ENCODE measurements around the gene PRR9.
"Not testable (repeated sequence)": the region's sequence is repeated elsewhere in the genome, so short reads cannot be mapped to it uniquely, and the experiment has no call there.

PRR9 gene

GRCh38 chr1:153229076-153229829, 11.9 kb downstream of the PRR9 start:
- DNase-seq (ENCODE audit: low spot score), result not testable (repeated sequence)

GRCh38 chr1:153231363-153231762, 14.0 kb downstream of the PRR9 start:
- no peak for DNase-seq (ENCODE audit: low spot score)

- DNase-seq (ENCODE audit: low spot score), result no peak
Measured at GRCh38 chr1:153231785-153232184, 14.4 kb downstream of the PRR9 start.

DNA sequence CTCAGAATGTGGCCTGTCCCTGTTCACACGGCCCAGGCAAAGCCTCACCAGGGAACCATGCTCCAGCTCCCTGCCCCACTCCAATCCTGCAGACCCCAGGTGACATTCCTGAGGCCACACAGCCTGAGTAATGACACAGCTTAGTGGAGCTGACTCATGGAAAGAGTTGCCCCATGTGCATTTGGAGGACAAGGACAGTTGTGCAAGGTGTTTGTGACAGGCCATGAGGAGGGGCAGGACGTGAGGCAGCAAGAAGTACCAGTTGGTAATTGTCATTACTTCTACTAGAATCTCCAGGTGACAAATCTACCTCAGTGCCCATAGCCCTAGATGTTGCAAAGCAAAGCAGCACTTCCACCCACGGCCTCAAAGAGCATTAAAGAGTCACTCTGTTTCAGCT, 15.2 kb downstream of the PRR9 start:
- no peak for DNase-seq (ENCODE audit: low spot score)

DNA sequence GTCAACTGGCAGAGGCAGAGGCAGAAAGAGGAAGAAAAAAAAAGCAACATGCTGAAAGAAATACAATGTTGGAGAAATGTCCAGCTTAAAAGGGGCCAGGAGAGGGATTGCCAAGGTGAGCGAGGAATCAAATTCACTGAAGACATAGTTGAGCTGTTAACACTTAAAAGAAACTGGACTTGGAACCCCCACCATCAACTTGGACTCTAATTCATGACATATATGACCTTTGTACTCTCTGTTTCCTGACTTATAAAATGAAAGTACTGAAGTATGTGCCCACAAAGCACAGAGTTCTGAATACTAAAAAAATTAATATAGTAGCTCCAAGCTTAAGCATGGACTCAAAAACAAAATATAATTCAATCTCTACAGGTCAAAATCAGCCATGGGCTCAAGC, 16.1 kb downstream of the PRR9 start:
- DNase-seq (ENCODE audit: low spot score), result no peak

GRCh38 chr1:153238527-153238926, 21.1 kb downstream of the PRR9 start:
- DNase-seq (ENCODE audit: low spot score), result no peak

DNA sequence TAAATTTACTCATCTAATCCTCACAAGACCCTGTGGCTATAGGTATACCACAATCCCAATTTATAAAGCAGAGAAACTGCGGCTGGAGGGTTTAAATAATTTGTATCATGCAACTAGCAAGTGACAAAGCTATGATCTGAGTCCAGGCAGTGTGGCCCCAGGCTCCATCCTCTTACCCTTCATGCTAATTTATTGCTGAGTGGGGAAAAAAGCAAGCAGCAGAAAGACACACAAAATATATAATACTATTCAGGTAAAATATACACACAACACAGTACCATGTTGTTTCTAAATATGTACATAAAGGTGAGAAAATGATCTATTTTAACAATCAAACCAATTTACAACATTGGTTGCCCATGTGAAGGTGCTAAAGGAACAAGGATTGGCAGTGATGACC, 24.8 kb downstream of the PRR9 start:
- no peak for DNase-seq (ENCODE audit: low spot score)

DNA sequence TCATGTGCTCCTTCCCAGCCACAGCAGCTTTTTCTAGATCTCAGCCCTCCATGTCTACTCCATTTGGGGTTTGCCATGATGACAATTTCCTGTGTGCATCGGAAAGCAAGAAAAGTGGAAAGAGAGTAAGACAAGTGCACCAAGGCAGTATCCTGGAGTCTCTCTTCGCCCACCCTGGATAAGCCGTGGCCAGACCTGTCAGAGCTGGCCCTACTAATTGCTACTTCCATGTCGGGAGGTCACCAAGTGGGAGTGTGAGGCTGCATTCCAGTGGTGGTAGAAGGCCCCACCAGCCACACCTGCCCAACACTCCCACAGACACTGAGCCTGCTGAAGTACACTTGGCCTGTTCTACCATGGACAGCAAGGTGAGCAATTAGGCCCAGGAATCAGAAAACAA, 28.1 kb downstream of the PRR9 start:
- no peak for DNase-seq (ENCODE audit: low spot score)

DNA sequence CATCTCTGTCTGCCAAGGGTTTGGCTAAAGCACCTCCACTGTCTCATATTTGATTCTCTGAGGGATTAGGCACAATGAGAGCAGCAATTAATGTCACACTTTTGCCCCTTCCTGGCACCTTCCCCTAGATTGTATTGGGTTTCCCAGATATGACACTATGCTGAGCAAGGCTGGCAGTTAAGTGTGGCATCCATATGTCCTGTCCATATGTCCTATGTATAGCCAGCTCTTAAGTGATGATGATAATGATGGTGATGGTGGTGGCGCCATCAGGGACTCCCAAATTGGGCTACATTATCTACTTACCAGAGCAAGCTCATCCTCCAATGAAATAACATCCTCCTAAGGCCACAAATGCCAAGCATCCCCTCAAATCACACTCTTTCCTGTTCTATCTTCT, 28.6 kb downstream of the PRR9 start:
- no peak for DNase-seq (ENCODE audit: low spot score)

DNA sequence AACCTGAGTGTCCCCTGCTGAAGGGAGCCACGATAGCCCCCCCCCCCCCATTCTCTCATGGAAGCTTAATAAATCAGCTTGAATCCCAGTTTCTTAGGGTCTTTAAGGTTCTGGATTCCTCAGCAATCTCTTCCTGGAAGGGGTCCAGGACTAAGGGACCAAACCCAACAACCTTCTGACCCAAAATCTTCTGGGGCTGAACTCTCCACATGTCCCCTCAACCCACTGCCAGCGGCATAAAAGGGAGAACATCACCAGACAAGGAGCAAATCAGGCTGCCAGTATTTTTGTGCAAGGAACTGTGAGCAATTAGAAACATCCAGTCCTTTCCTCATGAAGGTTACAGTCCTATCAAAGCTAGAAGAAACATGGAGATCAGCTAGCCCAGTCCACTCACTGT, 29.4 kb downstream of the PRR9 start:
- no peak for DNase-seq (ENCODE audit: low spot score)

- DNase-seq (ENCODE audit: low spot score), result no peak
Measured at GRCh38 chr1:153248176-153248879, 30.9 kb downstream of the PRR9 start.

DNA sequence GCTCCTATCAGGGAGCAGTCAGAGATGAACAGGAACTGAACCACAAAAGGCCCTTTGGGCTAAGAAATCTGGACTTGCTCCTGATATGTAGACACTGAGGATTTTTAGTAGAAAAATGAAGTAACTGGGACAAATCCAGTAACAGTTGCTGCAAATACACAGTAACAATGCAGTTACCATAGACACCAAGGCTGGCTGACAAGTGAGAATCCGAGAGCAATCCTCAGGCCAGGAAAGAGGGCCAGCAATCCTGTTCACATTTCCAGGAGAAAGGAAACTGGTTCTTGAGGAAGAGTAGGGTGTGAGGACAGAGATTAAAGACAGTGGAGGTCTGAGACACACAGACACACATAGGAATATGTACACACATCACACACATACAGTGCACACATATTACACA, 32.8 kb downstream of the PRR9 start:
- no peak for DNase-seq (ENCODE audit: low spot score)

GRCh38 chr1:153251087-153251486, 33.7 kb downstream of the PRR9 start:
- DNase-seq (ENCODE audit: low spot score), result no peak

DNA sequence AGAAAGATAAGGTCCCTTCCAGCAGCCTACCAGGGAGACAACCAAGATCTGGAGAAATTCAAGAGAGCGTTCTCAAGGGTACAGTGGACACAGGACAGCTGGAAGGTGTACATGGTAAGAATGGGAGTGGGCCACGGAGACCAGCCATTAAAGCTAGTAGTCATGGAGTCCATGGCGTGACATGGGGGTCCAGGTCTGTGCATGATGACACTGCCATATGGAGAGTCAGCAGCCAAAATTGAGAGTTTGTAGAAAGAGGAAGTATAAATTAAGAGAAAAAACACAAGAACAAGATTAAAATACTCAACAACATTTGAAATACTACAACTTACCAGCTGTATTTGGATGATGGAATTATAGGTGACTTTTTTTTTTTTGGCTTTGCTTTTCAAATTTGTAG, 34.2 kb downstream of the PRR9 start:
- no peak for DNase-seq (ENCODE audit: low spot score)

DNA sequence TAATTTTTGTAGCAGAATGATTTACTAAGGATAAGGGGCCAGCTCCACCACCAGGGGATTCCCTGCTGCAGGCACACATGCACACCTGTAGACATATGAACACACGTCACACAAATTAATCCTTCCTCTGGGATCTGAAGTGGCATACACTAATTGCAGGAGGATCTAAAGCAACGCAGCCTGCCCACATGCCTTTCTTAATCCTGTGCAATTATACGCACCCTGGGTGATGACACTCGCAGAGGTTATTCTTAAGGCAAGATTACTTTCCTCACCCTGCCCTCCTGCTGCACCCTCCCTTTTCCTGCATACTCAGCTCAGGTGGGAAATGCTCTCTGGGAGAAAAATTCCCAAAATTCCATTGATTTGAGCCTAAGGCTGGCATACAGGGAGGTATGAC, 34.6 kb downstream of the PRR9 start:
- DNase-seq (ENCODE audit: low spot score), result no peak

DNA sequence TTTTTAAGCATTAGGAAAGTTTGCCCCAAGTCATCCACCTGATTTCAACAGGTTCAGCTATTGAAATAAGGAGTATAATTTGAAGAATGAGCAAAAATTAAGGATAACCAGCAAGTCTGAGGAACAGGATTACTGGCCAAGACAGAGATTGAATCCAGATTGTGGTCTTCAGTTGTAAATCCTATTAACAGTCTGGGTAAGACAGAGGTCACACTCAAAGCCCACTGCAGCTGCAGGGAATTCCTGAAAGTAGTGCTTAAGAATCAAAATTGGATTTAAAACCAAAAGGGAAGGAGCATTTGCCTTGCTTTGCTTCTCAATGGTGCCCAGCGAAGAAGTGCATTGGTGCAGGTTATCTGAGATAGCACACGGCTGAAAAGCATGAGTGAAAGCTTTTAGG, 35.7 kb downstream of the PRR9 start:
- DNase-seq (ENCODE audit: low spot score), result no peak

DNA sequence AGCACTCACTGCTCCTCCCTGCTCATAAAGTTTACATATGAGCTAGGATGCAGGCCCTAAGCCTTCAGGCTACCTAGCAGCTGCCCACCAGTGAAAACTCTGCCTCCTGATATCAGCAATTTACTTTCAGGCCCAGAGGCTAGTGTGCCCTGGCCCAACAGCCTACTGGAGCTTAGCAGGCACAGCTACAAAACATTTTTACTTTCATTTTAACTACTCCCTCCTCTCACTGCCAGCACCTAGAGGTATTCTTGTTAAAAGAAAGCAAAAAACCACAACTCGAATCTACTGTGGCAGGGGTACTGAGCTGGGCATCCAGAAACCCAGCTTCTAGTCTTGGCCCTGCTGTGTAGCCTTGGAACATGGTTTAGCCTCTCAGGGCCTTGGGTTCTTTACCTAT, 36.3 kb downstream of the PRR9 start:
- DNase-seq (ENCODE audit: low spot score), result no peak

DNA sequence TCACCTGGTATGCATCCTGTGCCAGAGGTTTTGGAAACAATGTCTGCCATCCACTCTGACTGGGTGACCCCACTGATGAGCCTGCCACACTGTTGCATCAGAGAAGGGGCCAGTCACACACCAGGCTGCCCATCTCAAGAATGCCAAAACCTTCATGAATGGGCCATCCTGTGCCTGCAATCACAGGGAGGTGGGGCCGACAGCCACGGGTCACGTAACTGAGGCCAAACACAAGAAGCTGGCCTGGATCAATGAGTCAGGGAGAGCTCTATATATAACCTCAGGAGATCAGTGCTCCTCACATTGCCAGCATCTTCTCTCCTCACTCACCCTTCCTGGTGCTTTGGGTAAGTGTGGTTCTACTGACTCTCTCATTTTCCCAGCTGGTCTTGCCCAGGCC, 42.0 kb downstream of the PRR9 start, which contains the start of gene LORICRIN:
TSS of gene LORICRIN (plus strand) at position 301 of the 400 bp plus-strand sequence. CDS start 1,263 bp downstream, outside the sequence.
- no peak for DNase-seq (ENCODE audit: low spot score)

DNA sequence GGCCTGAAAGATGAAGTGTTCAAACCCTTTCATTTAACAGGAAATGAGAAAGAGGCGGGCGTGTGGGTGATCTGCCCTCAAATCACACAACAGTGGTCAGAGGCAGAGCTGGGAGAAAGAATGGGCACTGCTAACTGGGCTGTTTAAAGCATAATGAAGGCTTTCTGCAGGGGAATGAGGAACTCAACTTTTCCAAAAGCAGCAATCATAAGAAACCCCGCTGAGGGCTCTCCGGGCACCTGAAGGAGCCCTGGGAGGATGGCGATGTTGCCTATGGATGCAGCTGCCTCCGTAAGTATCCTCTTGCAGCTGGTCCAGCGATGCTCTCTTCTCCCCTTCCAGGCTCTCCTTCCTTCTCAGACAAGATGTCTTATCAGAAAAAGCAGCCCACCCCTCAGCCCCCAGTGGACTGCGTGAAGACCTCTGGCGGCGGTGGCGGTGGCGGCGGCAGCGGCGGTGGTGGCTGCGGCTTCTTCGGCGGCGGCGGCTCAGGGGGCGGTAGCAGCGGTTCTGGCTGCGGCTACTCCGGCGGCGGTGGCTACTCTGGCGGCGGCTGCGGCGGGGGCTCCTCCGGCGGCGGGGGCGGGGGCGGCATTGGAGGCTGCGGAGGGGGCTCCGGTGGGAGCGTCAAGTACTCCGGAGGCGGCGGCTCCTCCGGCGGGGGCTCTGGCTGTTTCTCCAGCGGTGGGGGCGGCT, 43.3 kb downstream of the PRR9 start:
- no peak for DNase-seq (ENCODE audit: low spot score)

- DNase-seq (ENCODE audit: low spot score), result no peak
Measured at GRCh38 chr1:153261281-153262069, 44.1 kb downstream of the PRR9 start.

DNA sequence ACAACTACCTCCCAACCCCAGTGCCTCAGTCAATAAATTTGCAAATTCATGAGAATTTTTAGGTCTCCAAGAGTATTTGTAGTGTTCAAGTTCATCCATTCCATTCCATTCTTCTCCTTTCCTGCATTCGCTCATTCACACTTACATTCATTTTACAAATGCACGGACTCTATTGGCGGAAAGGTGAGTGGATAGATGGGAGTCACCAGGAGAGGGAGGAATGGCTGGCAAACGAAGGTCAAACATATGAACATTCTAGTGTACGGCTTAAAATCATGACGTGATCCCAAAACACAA, 44.6 kb downstream of the PRR9 start:
- DNase-seq (ENCODE audit: low spot score), result no peak

GRCh38 chr1:153262462-153263157, 45.2 kb downstream of the PRR9 start:
- no peak for DNase-seq (ENCODE audit: low spot score)
